Effector memory CD4-positive, alpha-beta T cell (primary cell): ENCODE data around the gene ABCD4.
A peak's percentile ranks its signal among the peaks of the same experiment; 100 is the strongest.

Source experiments
- DNase-seq, 3 donors: peaks; one replicate each; pipeline ENCODE4 v3.0.0-alpha.2; 2020
- H3K27ac ChIP-seq: 2 replicates; pipeline ENCODE4 v1.7.0; 2013; ENCODE audit warnings: mild to moderate bottlenecking, low read length, moderate library complexity; ENCODE audit not compliant: insufficient read depth, poor library complexity, severe bottlenecking
- H3K27me3 ChIP-seq: replicated peaks from 2 replicates; pipeline ENCODE4 v1.7.0; 2013; ENCODE audit warnings: mild to moderate bottlenecking, low read length; ENCODE audit not compliant: insufficient read depth, control insufficient read depth, poor library complexity, severe bottlenecking
- H3K36me3 ChIP-seq: 2 replicates; pipeline ENCODE4 v1.7.0; 2013; ENCODE audit warnings: mild to moderate bottlenecking, low read length, moderate library complexity; ENCODE audit not compliant: control insufficient read depth, insufficient read depth
- H3K4me1 ChIP-seq: 2 replicates; pipeline ENCODE4 v1.7.0; 2013; ENCODE audit warnings: low read length, mild to moderate bottlenecking; ENCODE audit not compliant: control insufficient read depth, insufficient read depth, poor library complexity, severe bottlenecking
- H3K4me3 ChIP-seq: 2 replicates; pipeline ENCODE4 v1.7.0; 2013; ENCODE audit warnings: low read length, low read depth, mild to moderate bottlenecking; ENCODE audit not compliant: insufficient read depth, poor library complexity, severe bottlenecking
- H3K9me3 ChIP-seq: 2 replicates; pipeline ENCODE4 v1.7.0; 2013; ENCODE audit warnings: mild to moderate bottlenecking, low read length, moderate library complexity; ENCODE audit not compliant: control insufficient read depth

Gene ABCD4

GRCh38 chr14:74246542-74246941 is 56.2 kb downstream of the ABCD4 start:
- no peak for DNase-seq
- H3K27ac ChIP-seq: no peak overlapping the region
- H3K27me3 ChIP-seq: peaks cover 34% of the 10 kb centered on the region
- no peaks in the 10 kb centered on the region for H3K36me3 ChIP-seq
- no peak overlapping the region for H3K4me3 ChIP-seq
- peaks cover 7% of the 10 kb centered on the region for H3K4me1 ChIP-seq
- H3K9me3 ChIP-seq: no peaks in the 10 kb centered on the region

GRCh38 chr14:74245292-74245691 is 57.4 kb downstream of the ABCD4 start:
- no peak overlapping the region for H3K27ac ChIP-seq
- no peak overlapping the region for H3K4me3 ChIP-seq
- DNase-seq: no peak
- H3K36me3 ChIP-seq: no peaks in the 10 kb centered on the region
- H3K27me3 ChIP-seq: peaks cover 44% of the 10 kb centered on the region
- H3K4me1 ChIP-seq: peaks cover 19% of the 10 kb centered on the region
- no peaks in the 10 kb centered on the region for H3K9me3 ChIP-seq

DNA sequence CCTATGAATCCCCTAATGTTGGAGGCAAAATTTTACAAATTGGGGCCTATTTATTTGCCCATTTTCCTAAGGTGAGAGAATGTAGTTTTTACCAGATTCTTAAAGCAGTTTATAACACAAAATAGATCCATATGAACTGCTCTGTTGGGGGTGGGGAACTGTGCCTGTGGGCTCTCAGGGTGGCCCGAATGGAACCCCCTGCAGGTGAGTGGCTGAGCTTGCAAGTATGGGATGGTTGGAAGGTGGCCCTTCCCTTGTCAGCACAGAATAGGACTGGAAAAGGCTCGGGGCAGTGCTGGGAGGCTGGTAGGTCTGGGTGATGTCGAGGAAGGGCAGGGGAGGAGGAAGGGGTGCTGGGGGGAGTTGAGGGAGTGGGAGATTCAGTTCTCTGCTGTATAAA is 58.6 kb downstream of the ABCD4 start:
- Histone ChIP-seq H3K4me1 (peaks cover 24% of the 10 kb centered on the region), H3K27ac (no peak overlapping the region), H3K36me3 (no peaks in the 10 kb centered on the region), H3K9me3 (no peaks in the 10 kb centered on the region), H3K4me3 (no peak overlapping the region), H3K27me3 (peaks cover 56% of the 10 kb centered on the region)
- no peak for DNase-seq

- no peaks in the 10 kb centered on the region for H3K9me3 ChIP-seq
- DNase-seq: no peak
- no peak overlapping the region for H3K4me3 ChIP-seq
- H3K27ac ChIP-seq: no peak overlapping the region
- peaks cover 62% of the 10 kb centered on the region for H3K27me3 ChIP-seq
- peaks cover 24% of the 10 kb centered on the region for H3K4me1 ChIP-seq
- H3K36me3 ChIP-seq: no peaks in the 10 kb centered on the region
Observed at GRCh38 chr14:74243051-74243450, 59.7 kb downstream of the ABCD4 start.

DNA sequence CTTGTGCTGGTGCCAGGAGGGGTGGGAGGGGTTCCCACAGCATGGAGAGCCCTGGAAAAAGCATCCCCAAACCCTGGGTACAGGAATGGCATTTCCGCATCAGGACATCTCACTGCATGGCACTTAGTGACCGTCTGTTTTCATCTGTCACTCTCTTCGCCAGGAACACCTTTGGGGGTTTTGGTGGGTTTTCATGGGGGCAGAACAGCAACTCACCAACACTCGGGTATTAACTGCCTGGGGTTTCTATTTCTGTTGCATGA is 60.0 kb downstream of the ABCD4 start:
- H3K27me3 ChIP-seq: peaks cover 62% of the 10 kb centered on the region
- no peaks in the 10 kb centered on the region for H3K9me3 ChIP-seq
- DNase-seq: no peak
- H3K4me1 ChIP-seq: peaks cover 24% of the 10 kb centered on the region
- H3K4me3 ChIP-seq: no peak overlapping the region
- no peaks in the 10 kb centered on the region for H3K36me3 ChIP-seq
- no peak overlapping the region for H3K27ac ChIP-seq

- no peak for DNase-seq
- Histone ChIP-seq H3K9me3 (no peaks in the 10 kb centered on the region), H3K4me1 (peaks cover 24% of the 10 kb centered on the region), H3K27ac (no peak overlapping the region), H3K27me3 (peaks cover 59% of the 10 kb centered on the region), H3K36me3 (no peaks in the 10 kb centered on the region), H3K4me3 (no peak overlapping the region)
Observed at GRCh38 chr14:74242021-74242779, 60.5 kb downstream of the ABCD4 start.

DNA sequence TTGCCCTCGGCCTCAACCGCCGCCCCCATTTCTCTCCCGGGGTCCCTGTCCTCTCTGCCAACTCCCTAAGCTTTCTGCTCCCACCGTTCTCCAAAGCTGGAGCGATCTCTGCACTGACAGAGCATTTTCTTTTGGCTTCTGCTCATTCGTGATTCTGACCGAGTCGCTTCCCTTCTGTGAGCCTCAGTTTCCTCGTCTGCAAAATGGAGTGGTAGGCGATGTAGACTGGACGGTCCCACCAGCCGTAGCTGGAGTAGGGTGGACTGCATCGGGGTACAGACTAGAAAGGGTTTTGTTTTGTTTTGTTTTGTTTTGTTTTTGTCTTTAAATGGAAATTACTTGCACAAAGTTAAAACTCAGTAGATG is 61.1 kb downstream of the ABCD4 start:
- Histone ChIP-seq H3K4me1 (peaks cover 24% of the 10 kb centered on the region), H3K27me3 (peaks cover 61% of the 10 kb centered on the region), H3K4me3 (peak overlapping the region; percentile 29), H3K36me3 (no peaks in the 10 kb centered on the region), H3K9me3 (no peaks in the 10 kb centered on the region), H3K27ac (no peak overlapping the region)
- DNase-seq: no peak

DNA sequence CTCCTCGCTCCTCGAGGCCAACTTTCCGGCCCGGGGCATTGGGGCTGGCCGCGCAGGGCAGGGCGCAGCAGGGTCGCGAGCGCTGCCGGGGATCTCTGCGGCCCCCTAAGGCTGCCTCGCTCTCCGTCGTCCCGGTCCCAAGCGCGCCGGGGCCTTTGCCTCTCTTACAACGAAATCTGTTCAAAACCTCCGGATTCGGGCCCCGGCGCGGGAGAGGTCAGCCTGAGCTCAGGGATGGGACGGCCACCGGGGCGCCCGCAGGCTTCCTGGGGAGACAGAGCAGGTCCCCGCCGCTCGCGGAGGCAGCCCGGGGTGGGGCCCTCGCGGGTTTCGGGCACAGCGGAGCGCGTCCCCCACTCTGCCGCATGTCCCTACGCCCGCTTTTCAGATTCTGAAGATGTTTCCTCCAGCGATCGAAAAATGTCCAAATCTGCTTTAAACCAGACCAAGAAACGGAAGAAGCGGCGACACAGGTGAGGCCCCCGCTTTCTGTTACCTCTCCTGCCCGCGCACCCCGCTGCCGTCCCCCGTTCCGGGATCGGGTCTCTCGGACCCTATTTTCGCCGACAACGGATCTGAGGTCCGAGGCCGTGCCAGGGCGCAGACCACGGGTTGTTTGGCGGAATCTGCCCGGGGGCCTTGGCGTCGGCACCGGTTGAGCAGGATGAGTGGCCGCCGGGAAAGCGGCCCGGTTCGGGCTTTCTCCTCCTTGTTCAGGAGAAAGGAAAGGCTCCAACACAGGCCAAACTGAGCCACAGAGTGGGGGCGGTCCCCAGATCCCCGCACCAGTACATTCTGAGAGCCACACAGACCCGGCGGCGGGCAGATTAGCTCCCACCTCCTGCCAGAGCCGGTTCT is 61.7 kb downstream of the ABCD4 start:
- H3K27me3 ChIP-seq: peaks cover 61% of the 10 kb centered on the region
- H3K9me3 ChIP-seq: no peaks in the 10 kb centered on the region
- DNase-seq: no peak
- peak overlapping the region; percentile 29 for H3K4me3 ChIP-seq
- no peak overlapping the region for H3K27ac ChIP-seq
- H3K36me3 ChIP-seq: no peaks in the 10 kb centered on the region
- peaks cover 24% of the 10 kb centered on the region for H3K4me1 ChIP-seq

DNA sequence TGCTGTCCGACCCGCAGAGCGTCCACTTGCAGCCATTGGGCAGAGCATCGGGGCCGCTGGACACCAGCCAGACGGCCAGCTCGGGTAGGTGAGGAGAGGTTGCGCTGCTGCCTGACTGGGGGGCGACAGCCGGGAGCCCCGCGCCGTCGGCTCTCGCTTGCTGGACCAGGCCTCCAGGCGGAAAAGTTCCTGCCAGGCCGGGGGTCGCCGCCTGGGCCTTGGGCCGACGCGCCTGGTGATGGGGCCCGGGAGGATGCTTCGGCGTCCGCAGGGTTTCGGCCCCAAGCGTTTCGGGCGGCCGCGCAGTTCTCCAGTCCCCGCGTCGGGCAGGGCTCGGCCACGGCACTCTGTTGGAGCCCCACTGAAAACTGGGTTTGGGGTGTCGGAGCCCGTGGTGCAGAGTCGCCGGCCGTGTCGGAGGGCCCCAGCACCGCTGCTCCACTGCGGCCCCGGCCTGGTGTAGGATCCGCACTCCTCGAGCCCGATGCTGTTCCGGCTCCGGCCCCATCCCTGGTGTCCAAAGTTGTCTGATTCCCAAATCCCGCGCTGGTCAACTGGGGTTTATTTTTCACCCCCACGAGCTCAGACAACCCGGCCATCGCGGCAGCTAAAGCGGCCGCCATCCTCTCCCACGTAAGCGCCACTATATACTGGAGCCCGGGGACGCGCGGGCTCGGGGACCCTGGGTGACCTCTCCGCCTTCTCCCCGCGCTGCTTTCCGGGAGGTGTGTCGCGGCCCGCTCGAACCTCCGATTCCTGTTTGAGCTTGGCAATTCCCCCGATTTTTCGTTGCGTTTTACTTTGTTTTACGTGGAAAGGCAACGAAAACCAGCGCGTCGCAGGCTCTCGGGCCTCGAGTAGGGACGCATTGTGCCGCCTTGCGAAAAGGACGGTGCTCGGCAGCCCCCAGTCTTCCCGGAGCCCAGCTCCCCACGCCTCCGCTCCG is 62.6 kb downstream of the ABCD4 start:
- Histone ChIP-seq H3K4me1 (peaks cover 24% of the 10 kb centered on the region), H3K36me3 (no peaks in the 10 kb centered on the region), H3K27me3 (peaks cover 61% of the 10 kb centered on the region), H3K9me3 (no peaks in the 10 kb centered on the region), H3K4me3 (peak overlapping the region; percentile 29), H3K27ac (no peak overlapping the region)
- DNase-seq: no peak
